ENCODE results near the gene IFNAR2. TPM values are rescaled to one million over a fixed set of nuclear protein-coding genes. Genes with fewer than 3 reads are reported as not detected.

IFNAR2 gene
- total RNA-seq, 6 donors from 2014 or later = 10.5 to 36.0 (median 22.3) TPM

GRCh38 chr21:33196941-33197374 lies 32.8 kb upstream of the IFNAR2 start:
- no peaks in the 10 kb centered on the region for H3K9me3 ChIP-seq
- ATAC-seq (ENCODE audit: low FRiP score in 2 of 2) = peak; percentile 72 to 79
- TF ChIP-seq, protein P1, sequence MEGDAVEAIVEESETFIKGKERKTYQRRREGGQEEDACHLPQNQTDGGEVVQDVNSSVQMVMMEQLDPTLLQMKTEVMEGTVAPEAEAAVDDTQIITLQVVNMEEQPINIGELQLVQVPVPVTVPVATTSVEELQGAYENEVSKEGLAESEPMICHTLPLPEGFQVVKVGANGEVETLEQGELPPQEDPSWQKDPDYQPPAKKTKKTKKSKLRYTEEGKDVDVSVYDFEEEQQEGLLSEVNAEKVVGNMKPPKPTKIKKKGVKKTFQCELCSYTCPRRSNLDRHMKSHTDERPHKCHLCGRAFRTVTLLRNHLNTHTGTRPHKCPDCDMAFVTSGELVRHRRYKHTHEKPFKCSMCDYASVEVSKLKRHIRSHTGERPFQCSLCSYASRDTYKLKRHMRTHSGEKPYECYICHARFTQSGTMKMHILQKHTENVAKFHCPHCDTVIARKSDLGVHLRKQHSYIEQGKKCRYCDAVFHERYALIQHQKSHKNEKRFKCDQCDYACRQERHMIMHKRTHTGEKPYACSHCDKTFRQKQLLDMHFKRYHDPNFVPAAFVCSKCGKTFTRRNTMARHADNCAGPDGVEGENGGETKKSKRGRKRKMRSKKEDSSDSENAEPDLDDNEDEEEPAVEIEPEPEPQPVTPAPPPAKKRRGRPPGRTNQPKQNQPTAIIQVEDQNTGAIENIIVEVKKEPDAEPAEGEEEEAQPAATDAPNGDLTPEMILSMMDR (IDR thresholded peaks at IDR 0.05) = peak; percentile 73 to 88 (median 77)
- no peak for TF ChIP-seq POLR2AphosphoS5 (IDR thresholded peaks at IDR 0.05)
- no peak for TF ChIP-seq POLR2A (IDR thresholded peaks at IDR 0.05)
- TF ChIP-seq EP300 (IDR thresholded peaks at IDR 0.05) = no peak
- DNase-seq = peak in 1 of 2 donors; percentile 75
- H3K4me3 ChIP-seq = peak overlapping the region in 1 of 4 donors; percentile 17
- no peaks in the 10 kb centered on the region for H3K36me3 ChIP-seq
- no peaks in the 10 kb centered on the region for H3K27me3 ChIP-seq
- H3K4me1 ChIP-seq = peaks cover 37 to 41% (median 39%) of the 10 kb centered on the region in 4 donors
- H3K27ac ChIP-seq = peak overlapping the region; percentile 65 to 74 (median 70)
- 8 to 13% methylated on average over 14 of the region's 14 CpGs for WGBS, 2 donors

GRCh38 chr21:33197496-33197895 lies 32.2 kb upstream of the IFNAR2 start:
- Histone ChIP-seq H3K4me1 (peaks cover 37 to 45% (median 39%) of the 10 kb centered on the region in 4 donors), H3K9me3 (no peaks in the 10 kb centered on the region), H3K36me3 (no peaks in the 10 kb centered on the region), H3K4me3 (no peak overlapping the region), H3K27me3 (no peaks in the 10 kb centered on the region), H3K27ac (peak overlapping the region; percentile 65 to 78 (median 71))
- ATAC-seq (ENCODE audit: low FRiP score in 2 of 2) (peak; percentile 34 to 90), DNase-seq (peak in 1 of 2 donors; percentile 71)
- WGBS, 2 donors = 36 to 46% methylated on average over 4 of the region's 4 CpGs
- peak in 1 of 4 donors; percentile 48 for TF ChIP-seq EP300 (IDR thresholded peaks at IDR 0.05)
- TF ChIP-seq, protein P1 (IDR thresholded peaks at IDR 0.05) = peak in 1 of 6 experiments; percentile 12
- TF ChIP-seq POLR2AphosphoS5 (IDR thresholded peaks at IDR 0.05) = no peak
- no peak for TF ChIP-seq POLR2A (IDR thresholded peaks at IDR 0.05)

- Histone ChIP-seq H3K36me3 (no peaks in the 10 kb centered on the region), H3K4me1 (peaks cover 40 to 49% (median 46%) of the 10 kb centered on the region in 4 donors), H3K27ac (peak overlapping the region; percentile 65 to 78 (median 71)), H3K4me3 (no peak overlapping the region), H3K27me3 (no peaks in the 10 kb centered on the region), H3K9me3 (no peaks in the 10 kb centered on the region)
- TF ChIP-seq POLR2A (IDR thresholded peaks at IDR 0.05) (no peak), EP300 (IDR thresholded peaks at IDR 0.05) (peak in 1 of 4 donors; percentile 67), POLR2AphosphoS5 (IDR thresholded peaks at IDR 0.05) (peak; percentile 44 to 54)
- TF ChIP-seq, protein P1 (IDR thresholded peaks at IDR 0.05) = no peak
- peak; percentile 65 to 83 for ATAC-seq (ENCODE audit: low FRiP score in 2 of 2)
- WGBS, 2 donors = 36 to 44% methylated on average over 9 of the region's 9 CpGs
- DNase-seq = peak in 1 of 2 donors; percentile 81
Observed at GRCh38 chr21:33198346-33199099, 31.2 kb upstream of the IFNAR2 start.

- DNase-seq (no peak), ATAC-seq (ENCODE audit: low FRiP score in 2 of 2) (no peak)
- H3K27me3 ChIP-seq = no peaks in the 10 kb centered on the region
- H3K36me3 ChIP-seq = no peaks in the 10 kb centered on the region
- WGBS, 2 donors = 70 to 71% methylated on average over 6 of the region's 6 CpGs
- TF ChIP-seq EP300 (IDR thresholded peaks at IDR 0.05) (no peak), POLR2A (IDR thresholded peaks at IDR 0.05) (no peak), POLR2AphosphoS5 (IDR thresholded peaks at IDR 0.05) (no peak)
- TF ChIP-seq, protein P1 (IDR thresholded peaks at IDR 0.05) = no peak
- H3K4me3 ChIP-seq = no peak overlapping the region
- peaks cover 45 to 53% (median 48%) of the 10 kb centered on the region in 4 donors for H3K4me1 ChIP-seq
- no peaks in the 10 kb centered on the region for H3K9me3 ChIP-seq
- H3K27ac ChIP-seq = peak overlapping the region; percentile 65 to 78 (median 71)
Observed at GRCh38 chr21:33199100-33199464, 30.7 kb upstream of the IFNAR2 start.
